ENCODE results near the gene ABCD3. TPM values are rescaled to one million over a fixed set of nuclear protein-coding genes. Genes with fewer than 3 reads are reported as not detected.

Gene ABCD3
- total RNA-seq, 4 donors from 2014 or later: 37.2 to 88.3 (median 58.1) TPM

GRCh38 chr1:94395231-94395630, 23.0 kb upstream of the ABCD3 start:
- intact Hi-C loops (cut with DNase I; ENCODE audit: low total_unique reads): no loop called here
- WGBS, 2 donors (ENCODE audit: low coverage in 1 of 2): 65 to 78% methylated on average over 3 of the region's 3 CpGs
- in situ Hi-C loops (cut with MboI; ENCODE audit: low pct_ligation_motif_present in 1 of 4, low pct_unique_long_range_greater_than_20kb in 1 of 4, low sequenced_read_pairs in 3 of 4): no loop called here
- no peaks in the 10 kb centered on the region for H3K27me3 ChIP-seq
- no peaks in the 10 kb centered on the region for H3K36me3 ChIP-seq
- no peaks in the 10 kb centered on the region for H3K9me3 ChIP-seq
- H3K4me1 ChIP-seq: no peaks in the 10 kb centered on the region
- no peak overlapping the region for H3K4me3 ChIP-seq
- TF ChIP-seq POLR2A (IDR thresholded peaks at IDR 0.05) (no peak), CTCF (IDR thresholded peaks at IDR 0.05) (no peak), POLR2AphosphoS5 (IDR thresholded peaks at IDR 0.05) (no peak), EP300 (IDR thresholded peaks at IDR 0.05; ENCODE audit: low read depth) (no peak)
- DNase-seq: no peak
- no peak overlapping the region for H3K27ac ChIP-seq

DNA sequence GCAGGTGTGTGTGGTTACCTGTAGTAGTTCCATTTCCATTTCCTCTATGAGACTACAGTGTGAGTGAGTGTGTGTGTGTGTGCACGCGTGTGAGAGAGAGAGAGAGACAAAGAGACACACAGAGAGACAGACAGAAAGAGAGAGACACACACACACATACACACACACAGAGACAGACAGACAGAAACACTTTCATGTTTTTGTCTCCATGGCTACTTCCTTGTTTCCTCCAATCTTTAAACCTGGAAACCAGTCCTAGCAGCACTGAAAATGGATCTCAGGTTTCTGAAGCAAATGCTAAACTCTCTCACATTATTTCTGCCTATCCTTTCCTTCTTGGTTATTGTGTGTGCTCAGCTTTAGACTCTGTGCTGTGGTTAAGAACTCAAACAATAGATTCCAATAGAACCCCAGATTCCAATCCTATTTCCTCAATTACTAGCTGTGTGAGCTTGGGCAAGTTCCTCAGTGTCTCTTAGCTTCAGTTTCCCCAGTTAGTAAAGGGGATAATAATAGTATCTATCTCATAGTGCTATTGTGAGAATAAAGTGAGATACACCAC, 22.4 kb upstream of the ABCD3 start:
- H3K4me1 ChIP-seq: no peaks in the 10 kb centered on the region
- no peak overlapping the region for H3K4me3 ChIP-seq
- H3K27me3 ChIP-seq: no peaks in the 10 kb centered on the region
- intact Hi-C loops (cut with DNase I; ENCODE audit: low total_unique reads) (no loop called here), in situ Hi-C loops (cut with MboI; ENCODE audit: low pct_ligation_motif_present in 1 of 4, low pct_unique_long_range_greater_than_20kb in 1 of 4, low sequenced_read_pairs in 3 of 4) (no loop called here)
- 91% methylated on average over 2 of the region's 2 CpGs; no CpG with 5 or more reads in 1 of the 2 donors for WGBS, 2 donors (ENCODE audit: low coverage in 1 of 2)
- no peak for DNase-seq
- H3K27ac ChIP-seq: no peak overlapping the region
- no peak for TF ChIP-seq POLR2A (IDR thresholded peaks at IDR 0.05)
- TF ChIP-seq EP300 (IDR thresholded peaks at IDR 0.05; ENCODE audit: low read depth): no peak
- TF ChIP-seq CTCF (IDR thresholded peaks at IDR 0.05): no peak
- no peak for TF ChIP-seq POLR2AphosphoS5 (IDR thresholded peaks at IDR 0.05)
- no peaks in the 10 kb centered on the region for H3K36me3 ChIP-seq
- H3K9me3 ChIP-seq: no peaks in the 10 kb centered on the region

DNA sequence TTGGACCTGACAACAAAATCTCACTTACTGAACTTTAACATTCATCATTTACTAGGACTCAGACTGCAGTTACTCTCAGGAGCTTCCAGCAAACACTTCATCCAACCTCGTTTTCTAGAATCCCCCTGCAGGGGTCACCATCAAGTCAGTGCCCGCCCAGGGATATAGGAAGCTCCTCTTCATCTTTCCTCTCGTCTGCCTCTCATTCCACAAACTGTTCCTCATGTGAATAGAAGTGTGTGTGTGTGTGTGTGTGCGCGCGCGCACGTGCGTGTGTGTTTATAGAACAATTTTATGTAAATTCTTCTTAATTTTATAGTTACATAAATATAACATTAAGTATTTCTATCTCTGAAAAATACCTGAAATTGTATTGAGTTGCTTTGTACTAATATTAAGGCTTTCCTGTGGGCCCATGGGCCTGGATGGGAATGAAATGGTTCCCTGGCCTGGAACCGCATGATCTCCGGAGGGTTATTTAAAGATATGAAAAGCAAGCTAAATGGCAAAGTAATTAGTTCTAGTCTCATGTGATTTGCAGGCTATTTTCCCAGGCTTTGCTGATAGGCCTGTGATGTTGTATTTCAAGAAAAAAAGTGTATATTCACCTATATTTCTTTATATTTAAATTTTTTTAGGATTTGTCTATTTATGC, 21.7 kb upstream of the ABCD3 start:
- Histone ChIP-seq H3K4me1 (no peaks in the 10 kb centered on the region), H3K4me3 (no peak overlapping the region), H3K27ac (no peak overlapping the region), H3K9me3 (no peaks in the 10 kb centered on the region), H3K36me3 (no peaks in the 10 kb centered on the region), H3K27me3 (no peaks in the 10 kb centered on the region)
- no peak for DNase-seq
- intact Hi-C loops (cut with DNase I; ENCODE audit: low total_unique reads) (no loop called here), in situ Hi-C loops (cut with MboI; ENCODE audit: low pct_ligation_motif_present in 1 of 4, low pct_unique_long_range_greater_than_20kb in 1 of 4, low sequenced_read_pairs in 3 of 4) (no loop called here)
- TF ChIP-seq POLR2A (IDR thresholded peaks at IDR 0.05) (no peak), CTCF (IDR thresholded peaks at IDR 0.05) (no peak), POLR2AphosphoS5 (IDR thresholded peaks at IDR 0.05) (no peak), EP300 (IDR thresholded peaks at IDR 0.05; ENCODE audit: low read depth) (no peak)
- 69 to 83% methylated on average over 7 to 11 of the region's 11 CpGs for WGBS, 2 donors (ENCODE audit: low coverage in 1 of 2)

DNA sequence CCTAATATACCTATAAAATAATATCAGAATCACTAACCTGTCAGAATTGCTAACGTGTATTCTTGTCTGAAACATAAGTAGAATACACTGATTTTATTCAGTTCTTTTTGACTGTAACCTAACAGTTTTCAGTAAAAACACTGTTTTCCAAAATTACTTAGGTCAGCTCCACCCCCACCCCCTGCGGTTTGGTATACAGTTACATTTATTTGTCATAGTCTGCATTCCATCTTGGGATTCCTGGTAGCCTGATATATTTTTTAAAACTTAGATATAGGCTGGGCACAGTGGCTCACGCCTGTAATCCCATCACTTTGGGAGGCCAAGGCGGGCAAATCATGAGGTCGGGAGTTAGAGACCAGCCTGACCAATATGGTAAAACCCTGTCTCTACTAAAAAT, 19.8 kb upstream of the ABCD3 start:
- H3K4me3 ChIP-seq: no peak overlapping the region
- no peak overlapping the region for H3K27ac ChIP-seq

More for the DNA sequence above, 19.8 kb upstream of the ABCD3 start:
- no peak for TF ChIP-seq POLR2AphosphoS5 (IDR thresholded peaks at IDR 0.05)
- no peak for TF ChIP-seq EP300 (IDR thresholded peaks at IDR 0.05; ENCODE audit: low read depth)
- no peak for TF ChIP-seq CTCF (IDR thresholded peaks at IDR 0.05)
- TF ChIP-seq POLR2A (IDR thresholded peaks at IDR 0.05): no peak
- 87 to 94% methylated on average over 5 of the region's 5 CpGs for WGBS, 2 donors (ENCODE audit: low coverage in 1 of 2)
- Histone ChIP-seq H3K4me1 (no peaks in the 10 kb centered on the region), H3K36me3 (no peaks in the 10 kb centered on the region), H3K9me3 (no peaks in the 10 kb centered on the region), H3K27me3 (no peaks in the 10 kb centered on the region)
- intact Hi-C loops (cut with DNase I; ENCODE audit: low total_unique reads): no loop called here
- no peak for DNase-seq
- in situ Hi-C loops (cut with MboI; ENCODE audit: low pct_ligation_motif_present in 1 of 4, low pct_unique_long_range_greater_than_20kb in 1 of 4, low sequenced_read_pairs in 3 of 4): no loop called here
